ENCODE results near the gene GSG1L2. TPM values are rescaled to one million over a fixed set of nuclear protein-coding genes. Genes with fewer than 3 reads are reported as not detected.

The GSG1L2 gene
- total and polyA plus RNA-seq, 2 donors (not counting 1 experiment from before 2014, with no cell fraction given): not detected

DNA sequence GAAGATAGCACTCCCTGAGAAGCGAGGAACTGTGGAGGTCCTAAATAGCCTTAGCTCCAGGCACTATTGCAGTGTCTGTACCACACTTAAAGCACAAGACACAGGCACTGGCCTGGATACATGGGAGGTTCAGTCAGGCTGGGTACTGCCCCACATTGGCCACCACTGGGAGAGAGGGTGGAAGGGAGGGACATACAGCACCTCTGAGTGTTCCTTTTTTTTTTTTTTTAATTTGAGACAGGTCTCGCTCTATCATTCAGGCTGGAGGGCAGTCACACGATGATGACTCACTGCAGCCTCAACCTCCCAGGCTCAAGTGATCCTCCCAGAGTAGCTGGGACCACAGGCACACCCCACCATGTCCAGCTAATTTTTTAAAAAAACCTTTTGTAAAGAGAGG is 1.4 kb downstream of the GSG1L2 start:
- CTCF ChIA-PET: no interaction called here
- Histone ChIP-seq H3K27ac (ENCODE audit: low read length in 2 of 2) (no peak overlapping the region), H3K79me2 (ENCODE audit: control insufficient read depth, insufficient read depth, low read length) (no peaks in the 10 kb centered on the region), H3K9me3 (ENCODE audit: control extremely low read depth in 1 of 3, control insufficient read depth in 2 of 3, insufficient read depth in 1 of 3, low read length in 2 of 3) (peaks cover 0 to 9% (median 0%) of the 10 kb centered on the region in 3 donors), H3K36me3 (replicated peaks in 1 of 2; ENCODE audit: control extremely low read depth in 1 of 2, control insufficient read depth in 1 of 2, extremely low read depth in 1 of 2, insufficient read depth in 2 of 2, low read length in 1 of 2) (no peaks in the 10 kb centered on the region), H4K20me1 (ENCODE audit: control insufficient read depth, insufficient read depth, low read length, poor library complexity, severe bottlenecking) (no peaks in the 10 kb centered on the region), H3K4me2 (replicated peaks; ENCODE audit: low read depth, low read length, poor library complexity, severe bottlenecking) (no peak overlapping the region), H3K4me1 (ENCODE audit: control insufficient read depth in 2 of 2, insufficient read depth in 2 of 2, low read length in 2 of 2) (no peaks in the 10 kb centered on the region), H3K4me3 (ENCODE audit: control extremely low read depth in 1 of 5, extremely low read depth in 1 of 5, insufficient read depth in 1 of 5, low read depth in 2 of 5, low read length in 4 of 5) (no peak overlapping the region), H2AFZ (ENCODE audit: insufficient read depth, low read depth, low read length, poor library complexity, severe bottlenecking) (no peak overlapping the region), H3K9ac (ENCODE audit: low read length) (no peak overlapping the region), H3K27me3 (replicated peaks in 1 of 4; ENCODE audit: control extremely low read depth in 1 of 4, control insufficient read depth in 3 of 4, insufficient read depth in 4 of 4, low read length in 3 of 4) (peaks cover 0 to 2% (median 0%) of the 10 kb centered on the region in 4 experiments)
- DNase-seq (no peak), ATAC-seq (ENCODE audit: low read depth) (no peak)
- POLR2A ChIA-PET: no interaction called here
- no peak overlapping the region for H3K4me3 Mint-ChIP-seq
- no peaks in the 10 kb centered on the region for H3K4me1 Mint-ChIP-seq
- no peak overlapping the region for H3K27ac Mint-ChIP-seq
- WGBS (ENCODE audit: insufficient coverage): 100% methylated on average over 2 of the region's 3 CpGs
- peaks cover 11% of the 10 kb centered on the region for H3K27me3 Mint-ChIP-seq
- TF ChIP-seq, protein P1, sequence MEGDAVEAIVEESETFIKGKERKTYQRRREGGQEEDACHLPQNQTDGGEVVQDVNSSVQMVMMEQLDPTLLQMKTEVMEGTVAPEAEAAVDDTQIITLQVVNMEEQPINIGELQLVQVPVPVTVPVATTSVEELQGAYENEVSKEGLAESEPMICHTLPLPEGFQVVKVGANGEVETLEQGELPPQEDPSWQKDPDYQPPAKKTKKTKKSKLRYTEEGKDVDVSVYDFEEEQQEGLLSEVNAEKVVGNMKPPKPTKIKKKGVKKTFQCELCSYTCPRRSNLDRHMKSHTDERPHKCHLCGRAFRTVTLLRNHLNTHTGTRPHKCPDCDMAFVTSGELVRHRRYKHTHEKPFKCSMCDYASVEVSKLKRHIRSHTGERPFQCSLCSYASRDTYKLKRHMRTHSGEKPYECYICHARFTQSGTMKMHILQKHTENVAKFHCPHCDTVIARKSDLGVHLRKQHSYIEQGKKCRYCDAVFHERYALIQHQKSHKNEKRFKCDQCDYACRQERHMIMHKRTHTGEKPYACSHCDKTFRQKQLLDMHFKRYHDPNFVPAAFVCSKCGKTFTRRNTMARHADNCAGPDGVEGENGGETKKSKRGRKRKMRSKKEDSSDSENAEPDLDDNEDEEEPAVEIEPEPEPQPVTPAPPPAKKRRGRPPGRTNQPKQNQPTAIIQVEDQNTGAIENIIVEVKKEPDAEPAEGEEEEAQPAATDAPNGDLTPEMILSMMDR (IDR thresholded peaks at IDR 0.05): no peak
- TF ChIP-seq EZH2 (IDR thresholded peaks at IDR 0.05; ENCODE audit: borderline replicate concordance, insufficient read depth, low read depth, low read length, poor library complexity, severe bottlenecking): no peak
- H3K9me3 Mint-ChIP-seq (ENCODE audit: insufficient read depth): peaks cover 6% of the 10 kb centered on the region
- intact Hi-C loops (cut with micrococcal nuclease): no loop called here

DNA sequence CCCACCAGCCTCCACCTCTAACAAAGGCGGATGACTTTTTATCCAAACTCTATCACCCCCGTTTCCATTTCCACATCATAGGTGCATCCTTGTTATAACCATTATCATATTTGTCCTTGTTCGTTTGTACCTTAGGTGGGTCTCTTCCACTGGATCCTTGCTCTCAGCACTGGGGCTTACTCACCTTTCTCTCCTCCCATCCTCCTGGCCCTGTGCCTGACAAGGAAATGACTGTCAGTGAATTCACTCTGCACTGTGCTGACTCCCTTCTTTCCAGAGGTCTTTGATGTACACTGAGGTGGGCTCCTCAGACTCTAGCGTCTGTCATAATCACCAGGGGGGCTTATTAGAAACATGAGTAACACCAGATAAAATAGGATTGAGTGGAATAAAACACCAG is 3.1 kb downstream of the GSG1L2 start:
- Histone ChIP-seq H3K4me3 (ENCODE audit: control extremely low read depth in 1 of 5, extremely low read depth in 1 of 5, insufficient read depth in 1 of 5, low read depth in 2 of 5, low read length in 4 of 5) (no peak overlapping the region), H3K9me3 (ENCODE audit: control extremely low read depth in 1 of 3, control insufficient read depth in 2 of 3, insufficient read depth in 1 of 3, low read length in 2 of 3) (peaks cover 0 to 3% (median 0%) of the 10 kb centered on the region in 3 donors), H3K27me3 (replicated peaks in 1 of 4; ENCODE audit: control extremely low read depth in 1 of 4, control insufficient read depth in 3 of 4, insufficient read depth in 4 of 4, low read length in 3 of 4) (no peaks in the 10 kb centered on the region), H2AFZ (ENCODE audit: insufficient read depth, low read depth, low read length, poor library complexity, severe bottlenecking) (no peak overlapping the region), H3K79me2 (ENCODE audit: control insufficient read depth, insufficient read depth, low read length) (no peaks in the 10 kb centered on the region), H3K4me2 (replicated peaks; ENCODE audit: low read depth, low read length, poor library complexity, severe bottlenecking) (no peak overlapping the region), H3K9ac (ENCODE audit: low read length) (no peak overlapping the region), H4K20me1 (ENCODE audit: control insufficient read depth, insufficient read depth, low read length, poor library complexity, severe bottlenecking) (no peaks in the 10 kb centered on the region), H3K4me1 (ENCODE audit: control insufficient read depth in 2 of 2, insufficient read depth in 2 of 2, low read length in 2 of 2) (no peaks in the 10 kb centered on the region), H3K27ac (ENCODE audit: low read length in 2 of 2) (no peak overlapping the region), H3K36me3 (replicated peaks in 1 of 2; ENCODE audit: control extremely low read depth in 1 of 2, control insufficient read depth in 1 of 2, extremely low read depth in 1 of 2, insufficient read depth in 2 of 2, low read length in 1 of 2) (no peaks in the 10 kb centered on the region)
- TF ChIP-seq, protein P1 (IDR thresholded peaks at IDR 0.05): no peak
- TF ChIP-seq EZH2 (IDR thresholded peaks at IDR 0.05; ENCODE audit: borderline replicate concordance, insufficient read depth, low read depth, low read length, poor library complexity, severe bottlenecking): no peak
- no peak for ATAC-seq (ENCODE audit: low read depth)
- intact Hi-C loops (cut with micrococcal nuclease): no loop called here
- POLR2A ChIA-PET: no interaction called here
- CTCF ChIA-PET: no interaction called here
- no peak for DNase-seq
- Mint-ChIP-seq H3K27me3 (peaks cover 11% of the 10 kb centered on the region), H3K9me3 (ENCODE audit: insufficient read depth) (peaks cover 6% of the 10 kb centered on the region), H3K27ac (no peak overlapping the region), H3K4me1 (no peaks in the 10 kb centered on the region), H3K4me3 (no peak overlapping the region)
- WGBS (ENCODE audit: insufficient coverage): 61% methylated on average over 3 of the region's 4 CpGs
